ENCODE measurements around the gene COL8A2.
A peak's percentile ranks its signal among the peaks of the same experiment; 100 is the strongest.

The COL8A2 gene

DNA sequence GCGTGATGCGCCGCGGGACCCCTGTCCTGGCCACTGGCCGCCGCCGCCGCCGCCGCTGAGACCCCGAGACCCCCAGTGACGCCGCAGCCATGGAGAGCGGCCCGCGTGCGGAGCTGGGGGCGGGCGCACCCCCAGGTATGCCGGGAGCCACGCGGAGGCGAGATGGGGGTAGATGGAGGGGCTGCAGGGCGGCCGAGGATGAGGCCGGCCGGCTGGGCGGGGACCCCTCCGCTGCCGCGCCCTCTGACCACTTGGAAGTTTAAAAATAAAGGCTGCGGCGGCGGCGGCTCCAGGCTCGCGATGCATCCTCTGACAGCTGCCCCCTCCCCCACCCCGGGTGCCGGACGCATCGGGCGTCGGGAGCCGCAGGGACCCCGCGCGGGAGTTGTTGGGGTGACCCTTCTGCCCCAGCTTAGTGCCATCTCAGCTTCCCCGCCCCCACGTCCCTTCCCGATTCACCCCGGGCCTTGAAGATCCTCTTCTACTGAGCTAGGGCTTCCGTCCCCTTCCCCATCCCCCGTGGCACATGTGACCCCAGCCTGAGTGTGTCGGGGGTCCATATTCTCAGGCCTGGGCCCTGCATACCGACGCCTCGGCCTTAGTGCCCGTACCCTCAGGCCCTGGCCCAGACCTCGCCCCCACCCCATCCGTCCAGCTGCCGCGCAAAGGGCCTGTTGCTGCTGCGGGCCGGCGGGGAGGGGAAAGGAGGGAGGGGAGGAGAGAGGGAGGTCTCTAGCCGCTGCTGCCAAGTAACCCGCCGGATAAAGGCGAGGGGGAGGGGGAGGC is 31.5 kb upstream of the COL8A2 start (continued):
- TF ChIP-seq, protein P1, sequence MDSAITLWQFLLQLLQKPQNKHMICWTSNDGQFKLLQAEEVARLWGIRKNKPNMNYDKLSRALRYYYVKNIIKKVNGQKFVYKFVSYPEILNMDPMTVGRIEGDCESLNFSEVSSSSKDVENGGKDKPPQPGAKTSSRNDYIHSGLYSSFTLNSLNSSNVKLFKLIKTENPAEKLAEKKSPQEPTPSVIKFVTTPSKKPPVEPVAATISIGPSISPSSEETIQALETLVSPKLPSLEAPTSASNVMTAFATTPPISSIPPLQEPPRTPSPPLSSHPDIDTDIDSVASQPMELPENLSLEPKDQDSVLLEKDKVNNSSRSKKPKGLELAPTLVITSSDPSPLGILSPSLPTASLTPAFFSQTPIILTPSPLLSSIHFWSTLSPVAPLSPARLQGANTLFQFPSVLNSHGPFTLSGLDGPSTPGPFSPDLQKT (IDR thresholded peaks at IDR 0.05; ENCODE audit: borderline replicate concordance, low read depth, low read length): no peak
- TF ChIP-seq, protein P2, sequence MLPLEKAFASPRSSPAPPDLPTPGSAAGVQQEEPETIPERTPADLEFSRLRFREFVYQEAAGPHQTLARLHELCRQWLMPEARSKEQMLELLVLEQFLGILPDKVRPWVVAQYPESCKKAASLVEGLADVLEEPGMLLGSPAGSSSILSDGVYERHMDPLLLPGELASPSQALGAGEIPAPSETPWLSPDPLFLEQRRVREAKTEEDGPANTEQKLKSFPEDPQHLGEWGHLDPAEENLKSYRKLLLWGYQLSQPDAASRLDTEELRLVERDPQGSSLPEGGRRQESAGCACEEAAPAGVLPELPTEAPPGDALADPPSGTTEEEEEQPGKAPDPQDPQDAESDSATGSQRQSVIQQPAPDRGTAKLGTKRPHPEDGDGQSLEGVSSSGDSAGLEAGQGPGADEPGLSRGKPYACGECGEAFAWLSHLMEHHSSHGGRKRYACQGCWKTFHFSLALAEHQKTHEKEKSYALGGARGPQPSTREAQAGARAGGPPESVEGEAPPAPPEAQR (tag by site-specific recombination; IDR thresholded peaks at IDR 0.05): no peak
- TF ChIP-seq ZNF449 (tag by site-specific recombination; IDR thresholded peaks at IDR 0.05): no peak
- TF ChIP-seq, protein P3, sequence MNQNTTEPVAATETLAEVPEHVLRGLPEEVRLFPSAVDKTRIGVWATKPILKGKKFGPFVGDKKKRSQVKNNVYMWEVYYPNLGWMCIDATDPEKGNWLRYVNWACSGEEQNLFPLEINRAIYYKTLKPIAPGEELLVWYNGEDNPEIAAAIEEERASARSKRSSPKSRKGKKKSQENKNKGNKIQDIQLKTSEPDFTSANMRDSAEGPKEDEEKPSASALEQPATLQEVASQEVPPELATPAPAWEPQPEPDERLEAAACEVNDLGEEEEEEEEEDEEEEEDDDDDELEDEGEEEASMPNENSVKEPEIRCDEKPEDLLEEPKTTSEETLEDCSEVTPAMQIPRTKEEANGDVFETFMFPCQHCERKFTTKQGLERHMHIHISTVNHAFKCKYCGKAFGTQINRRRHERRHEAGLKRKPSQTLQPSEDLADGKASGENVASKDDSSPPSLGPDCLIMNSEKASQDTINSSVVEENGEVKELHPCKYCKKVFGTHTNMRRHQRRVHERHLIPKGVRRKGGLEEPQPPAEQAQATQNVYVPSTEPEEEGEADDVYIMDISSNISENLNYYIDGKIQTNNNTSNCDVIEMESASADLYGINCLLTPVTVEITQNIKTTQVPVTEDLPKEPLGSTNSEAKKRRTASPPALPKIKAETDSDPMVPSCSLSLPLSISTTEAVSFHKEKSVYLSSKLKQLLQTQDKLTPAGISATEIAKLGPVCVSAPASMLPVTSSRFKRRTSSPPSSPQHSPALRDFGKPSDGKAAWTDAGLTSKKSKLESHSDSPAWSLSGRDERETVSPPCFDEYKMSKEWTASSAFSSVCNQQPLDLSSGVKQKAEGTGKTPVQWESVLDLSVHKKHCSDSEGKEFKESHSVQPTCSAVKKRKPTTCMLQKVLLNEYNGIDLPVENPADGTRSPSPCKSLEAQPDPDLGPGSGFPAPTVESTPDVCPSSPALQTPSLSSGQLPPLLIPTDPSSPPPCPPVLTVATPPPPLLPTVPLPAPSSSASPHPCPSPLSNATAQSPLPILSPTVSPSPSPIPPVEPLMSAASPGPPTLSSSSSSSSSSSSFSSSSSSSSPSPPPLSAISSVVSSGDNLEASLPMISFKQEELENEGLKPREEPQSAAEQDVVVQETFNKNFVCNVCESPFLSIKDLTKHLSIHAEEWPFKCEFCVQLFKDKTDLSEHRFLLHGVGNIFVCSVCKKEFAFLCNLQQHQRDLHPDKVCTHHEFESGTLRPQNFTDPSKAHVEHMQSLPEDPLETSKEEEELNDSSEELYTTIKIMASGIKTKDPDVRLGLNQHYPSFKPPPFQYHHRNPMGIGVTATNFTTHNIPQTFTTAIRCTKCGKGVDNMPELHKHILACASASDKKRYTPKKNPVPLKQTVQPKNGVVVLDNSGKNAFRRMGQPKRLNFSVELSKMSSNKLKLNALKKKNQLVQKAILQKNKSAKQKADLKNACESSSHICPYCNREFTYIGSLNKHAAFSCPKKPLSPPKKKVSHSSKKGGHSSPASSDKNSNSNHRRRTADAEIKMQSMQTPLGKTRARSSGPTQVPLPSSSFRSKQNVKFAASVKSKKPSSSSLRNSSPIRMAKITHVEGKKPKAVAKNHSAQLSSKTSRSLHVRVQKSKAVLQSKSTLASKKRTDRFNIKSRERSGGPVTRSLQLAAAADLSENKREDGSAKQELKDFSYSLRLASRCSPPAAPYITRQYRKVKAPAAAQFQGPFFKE (tag by site-specific recombination; IDR thresholded peaks at IDR 0.05; ENCODE audit: borderline replicate concordance): no peak
- no peak for TF ChIP-seq ZNF580 (tag by site-specific recombination; IDR thresholded peaks at IDR 0.05)
- no peak for TF ChIP-seq ZNF654 (tag by site-specific recombination; IDR thresholded peaks at IDR 0.05; ENCODE audit: low read depth)
- TF ChIP-seq SP3 (tag by site-specific recombination; IDR thresholded peaks at IDR 0.05): peak; percentile 76
- TF ChIP-seq ZNF248 (tag by site-specific recombination; IDR thresholded peaks at IDR 0.05): no peak
- no peak for TF ChIP-seq KLF7 (tag by site-specific recombination; IDR thresholded peaks at IDR 0.05; ENCODE audit: borderline replicate concordance)
- TF ChIP-seq ZNF76 (tag by site-specific recombination; IDR thresholded peaks at IDR 0.05; ENCODE audit: borderline replicate concordance, low read depth): peak; percentile 79
- TF ChIP-seq, protein P4, sequence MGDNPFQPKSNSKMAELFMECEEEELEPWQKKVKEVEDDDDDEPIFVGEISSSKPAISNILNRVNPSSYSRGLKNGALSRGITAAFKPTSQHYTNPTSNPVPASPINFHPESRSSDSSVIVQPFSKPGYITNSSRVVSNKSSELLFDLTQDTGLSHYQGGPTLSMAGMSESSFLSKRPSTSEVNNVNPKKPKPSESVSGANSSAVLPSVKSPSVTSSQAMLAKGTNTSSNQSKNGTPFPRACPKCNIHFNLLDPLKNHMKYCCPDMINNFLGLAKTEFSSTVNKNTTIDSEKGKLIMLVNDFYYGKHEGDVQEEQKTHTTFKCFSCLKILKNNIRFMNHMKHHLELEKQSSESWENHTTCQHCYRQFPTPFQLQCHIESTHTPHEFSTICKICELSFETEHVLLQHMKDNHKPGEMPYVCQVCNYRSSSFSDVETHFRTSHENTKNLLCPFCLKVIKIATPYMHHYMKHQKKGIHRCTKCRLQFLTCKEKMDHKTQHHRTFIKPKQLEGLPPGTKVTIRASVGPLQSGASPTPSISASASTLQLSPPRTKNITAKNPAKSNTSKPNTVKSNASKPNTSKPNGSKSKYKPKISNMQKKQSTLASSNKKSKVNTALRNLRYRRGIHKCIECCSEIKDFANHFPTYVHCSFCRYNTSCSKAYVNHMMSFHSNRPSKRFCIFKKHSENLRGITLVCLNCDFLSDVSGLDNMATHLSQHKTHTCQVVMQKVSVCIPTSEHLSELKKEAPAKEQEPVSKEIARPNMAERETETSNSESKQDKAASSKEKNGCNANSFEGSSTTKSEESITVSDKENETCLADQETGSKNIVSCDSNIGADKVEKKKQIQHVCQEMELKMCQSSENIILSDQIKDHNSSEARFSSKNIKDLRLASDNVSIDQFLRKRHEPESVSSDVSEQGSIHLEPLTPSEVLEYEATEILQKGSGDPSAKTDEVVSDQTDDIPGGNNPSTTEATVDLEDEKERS (tag by site-specific recombination; IDR thresholded peaks at IDR 0.05): no peak
- peak; percentile 68; the same call in 1 of the 2 replicates for TF ChIP-seq ZNF24 (tag by site-specific recombination; IDR thresholded peaks at IDR 0.05)
- TF ChIP-seq ZNF639 (tag by site-specific recombination; IDR thresholded peaks at IDR 0.05): no peak
- TF ChIP-seq EGR2 (tag by site-specific recombination; IDR thresholded peaks at IDR 0.05; ENCODE audit: low read depth): no peak
- TF ChIP-seq, protein P5, sequence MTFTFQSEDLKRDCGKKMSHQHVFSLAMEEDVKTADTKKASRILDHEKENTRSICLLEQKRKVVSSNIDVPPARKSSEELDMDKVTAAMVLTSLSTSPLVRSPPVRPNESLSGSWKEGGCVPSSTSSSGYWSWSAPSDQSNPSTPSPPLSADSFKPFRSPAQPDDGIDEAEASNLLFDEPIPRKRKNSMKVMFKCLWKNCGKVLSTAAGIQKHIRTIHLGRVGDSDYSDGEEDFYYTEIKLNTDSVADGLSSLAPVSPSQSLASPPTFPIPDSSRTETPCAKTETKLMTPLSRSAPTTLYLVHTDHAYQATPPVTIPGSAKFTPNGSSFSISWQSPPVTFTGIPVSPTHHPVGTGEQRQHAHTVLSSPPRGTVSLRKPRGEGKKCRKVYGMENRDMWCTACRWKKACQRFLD (tag by site-specific recombination; IDR thresholded peaks at IDR 0.05): no peak
- TF ChIP-seq ZBTB8A (tag by site-specific recombination; IDR thresholded peaks at IDR 0.05): peak; percentile 63
- TF ChIP-seq PBX3 (CRISPR knock-in tag; IDR thresholded peaks at IDR 0.05): no peak
- TF ChIP-seq PRDM1 (tag by site-specific recombination; IDR thresholded peaks at IDR 0.05): no peak
